Measurements from ENCODE around the gene BIRC7.

BIRC7 gene

DNA sequence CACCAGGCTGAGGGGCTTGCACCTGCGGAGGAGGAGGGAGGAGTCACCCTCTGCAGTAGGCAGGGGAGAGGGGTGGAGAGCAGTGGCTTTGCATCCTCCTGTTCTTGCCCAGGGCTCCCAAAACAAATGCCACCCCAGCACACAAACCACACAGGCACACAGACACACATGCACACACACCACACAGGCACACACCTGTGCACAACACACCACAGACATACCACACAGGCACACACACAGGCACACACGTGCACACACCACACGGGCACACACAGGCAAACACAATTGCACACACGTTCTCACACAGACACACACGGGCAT is 46.4 kb upstream of the BIRC7 start:
- no peak for DNase-seq (ENCODE audit: low read depth)
- H3K4me3 ChIP-seq (ENCODE audit: low read length): no peak overlapping the region
- TF ChIP-seq CTCF (IDR thresholded peaks at IDR 0.05; ENCODE audit: insufficient read depth, low read depth, low read length, missing control alignments): no peak

- TF ChIP-seq CTCF (IDR thresholded peaks at IDR 0.05; ENCODE audit: insufficient read depth, low read depth, low read length, missing control alignments): no peak
- H3K4me3 ChIP-seq (ENCODE audit: low read length): no peak overlapping the region
- DNase-seq (ENCODE audit: low read depth): no peak
These were observed 45.7 kb upstream of the BIRC7 start for GRCh38 chr20:63189846-63190559.

DNA sequence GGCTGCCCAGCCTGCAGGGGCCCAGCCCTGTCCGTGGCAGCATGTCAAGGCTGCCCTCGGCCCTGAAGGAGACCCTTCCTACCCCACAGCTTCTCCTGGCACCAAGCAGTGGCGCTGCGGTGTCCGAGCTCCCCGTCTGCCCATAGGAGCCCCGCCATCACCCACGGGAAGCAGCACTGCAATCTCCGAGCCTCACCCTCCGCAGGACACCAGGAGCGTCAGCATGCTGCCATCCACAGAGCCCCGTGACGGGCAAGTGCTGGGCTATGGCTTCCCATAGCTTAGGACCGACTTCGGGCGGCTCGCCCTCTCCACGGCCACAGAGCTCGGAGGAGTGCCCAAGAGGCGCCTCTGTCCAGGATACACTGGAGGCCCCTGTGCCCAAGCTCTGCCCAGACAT is 44.9 kb upstream of the BIRC7 start:
- no peak overlapping the region for H3K4me3 ChIP-seq (ENCODE audit: low read length)
- no peak for TF ChIP-seq CTCF (IDR thresholded peaks at IDR 0.05; ENCODE audit: insufficient read depth, low read depth, low read length, missing control alignments)
- DNase-seq (ENCODE audit: low read depth): no peak

GRCh38 chr20:63191400-63191799 is 44.3 kb upstream of the BIRC7 start:
- peak; percentile 96 for DNase-seq (ENCODE audit: low read depth)
- no peak for TF ChIP-seq CTCF (IDR thresholded peaks at IDR 0.05; ENCODE audit: insufficient read depth, low read depth, low read length, missing control alignments)
- no peak overlapping the region for H3K4me3 ChIP-seq (ENCODE audit: low read length)

GRCh38 chr20:63192721-63193120 is 43.0 kb upstream of the BIRC7 start:
- no peak for DNase-seq (ENCODE audit: low read depth)
- no peak for TF ChIP-seq CTCF (IDR thresholded peaks at IDR 0.05; ENCODE audit: insufficient read depth, low read depth, low read length, missing control alignments)
- H3K4me3 ChIP-seq (ENCODE audit: low read length): no peak overlapping the region

GRCh38 chr20:63194007-63194796 is 41.5 kb upstream of the BIRC7 start:
- no peak for TF ChIP-seq CTCF (IDR thresholded peaks at IDR 0.05; ENCODE audit: insufficient read depth, low read depth, low read length, missing control alignments)
- H3K4me3 ChIP-seq (ENCODE audit: low read length): no peak overlapping the region
- no peak for DNase-seq (ENCODE audit: low read depth)

All from epithelial cell of esophagus (primary cell).